Hepatocyte (in vitro differentiated cells): ENCODE data around the gene WNK2.

Experiments
- CTCF ChIP-seq: fragments of 200-600 bp; sonication (generic); IDR thresholded peaks from 2 replicates; pipeline ENCODE4 v1.5.1; 2016; ENCODE audit warnings: antibody characterized with exemption, mild to moderate bottlenecking; ENCODE audit not compliant: poor library complexity
- EZH2 ChIP-seq: fragments of 200-600 bp; sonication (generic); IDR thresholded peaks from 2 replicates; pipeline ENCODE4 v1.6.1; 2016; ENCODE audit warnings: antibody characterized with exemption, mild to moderate bottlenecking, borderline replicate concordance

- TF ChIP-seq CTCF, result no peak
- no peak for TF ChIP-seq EZH2
These were observed 71.5 kb downstream of the WNK2 start for GRCh38 chr9:93255494-93255867.
